Dermis blood vessel endothelial cell (primary cell): ENCODE measurements around the gene VAT1L. TPM values are rescaled to one million over a fixed set of nuclear protein-coding genes. Genes with fewer than 3 reads are reported as not detected.

ENCODE experiments used
- DNase-seq: peaks from one replicate; pipeline ENCODE4 v3.0.0; 2010
- total RNA-seq: library from RNA; depleted of rRNA; stranded (reverse); fragments of >200 nt; gene quantifications from 2 replicates; pipeline ENCODE4 v1.2.3, GENCODE V29; 2014

The VAT1L gene
- total RNA-seq, 1 donor from 2014 or later: 1.4 TPM

GRCh38 chr16:77834635-77835540, 46.5 kb downstream of the VAT1L start:
- DNase-seq: peak; percentile 40

GRCh38 chr16:77836801-77837200, 48.4 kb downstream of the VAT1L start:
- no peak for DNase-seq

- no peak for DNase-seq
Measured at GRCh38 chr16:77838597-77839255, 50.4 kb downstream of the VAT1L start.

GRCh38 chr16:77840093-77840492, 51.7 kb downstream of the VAT1L start:
- DNase-seq: no peak

- no peak for DNase-seq
Measured at GRCh38 chr16:77840673-77841501, 52.5 kb downstream of the VAT1L start.

- DNase-seq: no peak
Measured at GRCh38 chr16:77841502-77841763, 53.1 kb downstream of the VAT1L start.

- DNase-seq: no peak
Measured at GRCh38 chr16:77842468-77842867, 54.1 kb downstream of the VAT1L start.

- no peak for DNase-seq
Measured at GRCh38 chr16:77843405-77843804, 55.0 kb downstream of the VAT1L start.

GRCh38 chr16:77844801-77845200, 56.4 kb downstream of the VAT1L start:
- no peak for DNase-seq

GRCh38 chr16:77849646-77850258, 61.4 kb downstream of the VAT1L start:
- DNase-seq: peak; percentile 42

GRCh38 chr16:77850636-77851333, 62.4 kb downstream of the VAT1L start:
- peak; percentile 79 for DNase-seq

- DNase-seq: no peak
Measured at GRCh38 chr16:77853161-77853560, 64.8 kb downstream of the VAT1L start.

- DNase-seq: no peak
Measured at GRCh38 chr16:77856438-77857160, 68.2 kb downstream of the VAT1L start.

GRCh38 chr16:77858060-77858459, 69.7 kb downstream of the VAT1L start:
- DNase-seq: no peak

GRCh38 chr16:77859493-77860232, 71.3 kb downstream of the VAT1L start:
- no peak for DNase-seq

- DNase-seq: no peak
Measured at GRCh38 chr16:77860953-77861352, 72.6 kb downstream of the VAT1L start.

- no peak for DNase-seq
Measured at GRCh38 chr16:77863250-77863649, 74.9 kb downstream of the VAT1L start.

GRCh38 chr16:77866752-77867151, 78.4 kb downstream of the VAT1L start:
- no peak for DNase-seq

- DNase-seq: no peak
Measured at GRCh38 chr16:77868052-77868451, 79.7 kb downstream of the VAT1L start.

GRCh38 chr16:77868478-77868877, 80.1 kb downstream of the VAT1L start:
- no peak for DNase-seq
